K562 (cell line): ENCODE data around the gene SCAMP1. TPM values are rescaled to one million over a fixed set of nuclear protein-coding genes. Genes with fewer than 3 reads are reported as not detected.

ENCODE experiments used
- ARNT ChIP-seq, 2 experiments: fragments of 450-650 bp; IDR thresholded peaks; 2 replicates each; pipeline ENCODE4 v1.6.1; 2016; ENCODE audit warnings: mild to moderate bottlenecking in 1 of 2
- BHLHE40 ChIP-seq: IDR thresholded peaks from 2 replicates; pipeline ENCODE4 v1.6.1; 2011; ENCODE audit warnings: low read length, improper control_type of control experiment
- DIDO1 ChIP-seq: fragments of 450-650 bp; IDR thresholded peaks from 2 replicates; pipeline ENCODE4 v1.6.1; 2016; ENCODE audit warnings: low read depth, missing biosample characterization, missing genetic modification characterization
- ETV1 ChIP-seq: fragments of 450-650 bp; conservative IDR thresholded peaks from 2 replicates; pipeline ENCODE4 v1.6.1; 2016; ENCODE audit warnings: missing genetic modification characterization, control low read depth, low read depth, missing compliant biosample characterization
- HLTF ChIP-seq: fragments of 450-650 bp; IDR thresholded peaks from 2 replicates; pipeline ENCODE4 v1.6.1; 2016
- HMGN3 ChIP-seq: IDR thresholded peaks from 2 replicates; pipeline ENCODE4 v1.6.1; 2011; ENCODE audit warnings: borderline replicate concordance, low read depth, mild to moderate bottlenecking, mixed read lengths, low read length; ENCODE audit not compliant: insufficient read length; ENCODE audit errors: extremely low read depth
- HNRNPK ChIP-seq: fragments of 200-400 bp; formaldehyde crosslinking; IDR thresholded peaks from one replicate; pipeline ENCODE4 v1.6.1; 2018; ENCODE audit warnings: mild to moderate bottlenecking, low read depth, low read length; ENCODE audit not compliant: poor library complexity, severe bottlenecking
- KDM2B ChIP-seq: fragments of 250-450 bp; sonication (Bioruptor Pico); IDR thresholded peaks from 2 replicates; pipeline ENCODE4 v1.8.0; 2021; ENCODE audit warnings: mild to moderate bottlenecking, moderate library complexity
- PHF20 ChIP-seq: fragments of 450-650 bp; IDR thresholded peaks from 2 replicates; pipeline ENCODE4 v1.6.1; 2018; ENCODE audit not compliant: partially characterized antibody
- POLR2B ChIP-seq: fragments of 450-650 bp; IDR thresholded peaks from 2 replicates; pipeline ENCODE4 v1.6.1; 2018; ENCODE audit warnings: low read depth; ENCODE audit not compliant: partially characterized antibody
- RBFOX2 ChIP-seq: fragments of 200-400 bp; formaldehyde crosslinking; IDR thresholded peaks from 2 replicates; pipeline ENCODE4 v1.6.1; 2017; ENCODE audit warnings: low read depth, mild to moderate bottlenecking, low read length, moderate library complexity
- SNRNP70 ChIP-seq: fragments of 200-400 bp; formaldehyde crosslinking; optimal IDR thresholded peaks from 2 replicates; pipeline ENCODE3; 2017; ENCODE audit warnings: low read depth, low read length
- ZNF24 ChIP-seq: fragments of 450-650 bp; IDR thresholded peaks from 2 replicates; pipeline ENCODE4 v1.6.1; 2016
- polyA plus RNA-seq, 8 experiments: library from polyadenylated mRNA; depleted of rRNA in 4 of 8; stranded (reverse) in 5 of 8; unstranded in 3 of 8; fragments of >200 nt; fragmentation: Nextera tagmentation in 2 of 8; fragmentation: Illumina TruSeq in 1 of 8; extraction: Ambion mirVana in 2 of 8; extraction: Trizol in 1 of 8; gene quantifications; 2 replicates each; pipeline versions ENCODE4 v1.2.1 to v1.2.3, GENCODE V29; 2011 to 2014; ENCODE audit warnings: inconsistent platforms in 1 of 8, missing spikeins in 1 of 8
- total RNA-seq, 7 experiments: library from RNA; depleted of rRNA in 6 of 7; stranded (reverse); fragments of >200 nt in 6 of 7; fragmentation: Illumina TruSeq in 2 of 7; extraction: Trizol in 2 of 7; gene quantifications; 2 replicates each; pipeline versions ENCODE4 v1.2.1 to v1.2.3, GENCODE V29; 2011 to 2021; ENCODE audit warnings: low replicate concordance in 1 of 7
- TF ChIP-seq, protein P1 (sequence below): fragments of 450-650 bp; IDR thresholded peaks from 2 replicates; pipeline ENCODE4 v1.6.1; 2016; ENCODE audit warnings: antibody characterized with exemption
- TF ChIP-seq, protein P2 (sequence below): fragments of 250-450 bp; sonication (Bioruptor Pico); IDR thresholded peaks from 2 replicates; pipeline ENCODE4 v1.8.0; 2021; ENCODE audit warnings: moderate library complexity, mild to moderate bottlenecking, inconsistent platforms
- TF ChIP-seq, protein P3 (sequence below): fragments of 250-450 bp; sonication (Bioruptor Pico); IDR thresholded peaks from 2 replicates; pipeline ENCODE4 v1.4.0; 2020
- TF ChIP-seq, protein P4 (sequence below): sonication (generic); formaldehyde crosslinking; IDR thresholded peaks from 2 replicates; pipeline ENCODE4 v1.8.0; 2022; ENCODE audit warnings: missing genetic modification reagents, mild to moderate bottlenecking, borderline replicate concordance

The SCAMP1 gene
- total and polyA plus RNA-seq, 9 of the 15 experiments (the other 6 are each of a cell fraction or from before 2014, with no cell fraction given), result 5.4 to 23.9 (median 13.8) TPM

DNA sequence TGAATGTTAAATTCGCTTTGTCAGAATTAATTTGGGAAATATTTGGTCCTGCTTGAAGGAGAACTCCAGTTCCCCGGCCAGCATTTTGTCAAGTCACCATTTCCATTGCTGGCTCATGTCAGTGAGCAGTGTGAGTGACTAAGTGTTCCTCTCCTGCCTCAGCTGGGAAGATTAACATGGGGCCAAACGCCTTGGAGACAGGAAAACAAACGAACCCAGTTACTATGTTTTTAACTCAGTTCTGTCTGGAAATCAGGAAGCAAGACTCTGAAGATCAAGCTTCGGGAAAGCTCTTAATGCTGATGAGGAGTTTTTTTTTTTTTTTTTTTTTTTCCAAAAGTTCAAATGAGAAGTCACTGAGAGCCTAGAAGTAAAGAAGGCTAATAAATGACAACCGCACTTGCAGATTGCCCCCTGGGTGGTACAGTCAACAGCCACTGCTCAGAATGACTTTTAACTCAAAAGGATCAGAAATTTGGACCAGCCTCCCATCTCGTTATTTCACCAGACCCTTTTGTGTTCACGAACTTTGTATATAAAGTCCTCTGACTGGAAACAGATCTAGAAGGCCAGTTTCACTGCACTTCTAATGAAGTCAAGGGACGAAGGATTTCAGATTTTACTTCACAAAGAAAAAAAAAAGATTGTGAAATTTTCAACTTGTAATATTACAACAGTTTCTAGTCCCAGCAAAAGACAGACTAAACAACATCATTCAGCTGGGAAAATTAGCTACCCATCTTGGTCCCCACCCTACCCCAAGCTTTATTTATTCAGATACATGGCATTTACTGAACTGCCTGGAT lies 166.8 kb downstream of the SCAMP1 start (continued):
- TF ChIP-seq, protein P1, sequence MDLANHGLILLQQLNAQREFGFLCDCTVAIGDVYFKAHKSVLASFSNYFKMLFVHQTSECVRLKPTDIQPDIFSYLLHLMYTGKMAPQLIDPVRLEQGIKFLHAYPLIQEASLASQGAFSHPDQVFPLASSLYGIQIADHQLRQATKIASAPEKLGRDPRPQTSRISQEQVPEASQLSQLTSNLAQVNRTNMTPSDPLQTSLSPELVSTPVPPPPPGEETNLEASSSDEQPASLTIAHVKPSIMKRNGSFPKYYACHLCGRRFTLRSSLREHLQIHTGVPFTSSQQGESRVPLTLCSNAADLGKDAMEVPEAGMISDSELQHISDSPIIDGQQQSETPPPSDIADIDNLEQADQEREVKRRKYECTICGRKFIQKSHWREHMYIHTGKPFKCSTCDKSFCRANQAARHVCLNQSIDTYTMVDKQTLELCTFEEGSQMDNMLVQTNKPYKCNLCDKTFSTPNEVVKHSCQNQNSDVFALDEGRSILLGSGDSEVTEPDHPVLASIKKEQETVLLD, result no peak
- TF ChIP-seq ARNT (IDR thresholded peaks at IDR 0.05) (peak in 1 of 2 experiments; percentile 63; a peak in 1 of 4 replicates), RBFOX2 (no peak), ETV1 (no peak), DIDO1 (no peak), SNRNP70 (no peak), BHLHE40 (no peak), PHF20 (no peak), ZNF24 (no peak), KDM2B (CRISPR knock-in tag) (no peak), HNRNPK (no peak), HMGN3 (no peak), HLTF (no peak), POLR2B (no peak)
- TF ChIP-seq, protein P2, sequence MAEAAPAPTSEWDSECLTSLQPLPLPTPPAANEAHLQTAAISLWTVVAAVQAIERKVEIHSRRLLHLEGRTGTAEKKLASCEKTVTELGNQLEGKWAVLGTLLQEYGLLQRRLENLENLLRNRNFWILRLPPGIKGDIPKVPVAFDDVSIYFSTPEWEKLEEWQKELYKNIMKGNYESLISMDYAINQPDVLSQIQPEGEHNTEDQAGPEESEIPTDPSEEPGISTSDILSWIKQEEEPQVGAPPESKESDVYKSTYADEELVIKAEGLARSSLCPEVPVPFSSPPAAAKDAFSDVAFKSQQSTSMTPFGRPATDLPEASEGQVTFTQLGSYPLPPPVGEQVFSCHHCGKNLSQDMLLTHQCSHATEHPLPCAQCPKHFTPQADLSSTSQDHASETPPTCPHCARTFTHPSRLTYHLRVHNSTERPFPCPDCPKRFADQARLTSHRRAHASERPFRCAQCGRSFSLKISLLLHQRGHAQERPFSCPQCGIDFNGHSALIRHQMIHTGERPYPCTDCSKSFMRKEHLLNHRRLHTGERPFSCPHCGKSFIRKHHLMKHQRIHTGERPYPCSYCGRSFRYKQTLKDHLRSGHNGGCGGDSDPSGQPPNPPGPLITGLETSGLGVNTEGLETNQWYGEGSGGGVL (CRISPR knock-in tag), result no peak
- TF ChIP-seq, protein P3, sequence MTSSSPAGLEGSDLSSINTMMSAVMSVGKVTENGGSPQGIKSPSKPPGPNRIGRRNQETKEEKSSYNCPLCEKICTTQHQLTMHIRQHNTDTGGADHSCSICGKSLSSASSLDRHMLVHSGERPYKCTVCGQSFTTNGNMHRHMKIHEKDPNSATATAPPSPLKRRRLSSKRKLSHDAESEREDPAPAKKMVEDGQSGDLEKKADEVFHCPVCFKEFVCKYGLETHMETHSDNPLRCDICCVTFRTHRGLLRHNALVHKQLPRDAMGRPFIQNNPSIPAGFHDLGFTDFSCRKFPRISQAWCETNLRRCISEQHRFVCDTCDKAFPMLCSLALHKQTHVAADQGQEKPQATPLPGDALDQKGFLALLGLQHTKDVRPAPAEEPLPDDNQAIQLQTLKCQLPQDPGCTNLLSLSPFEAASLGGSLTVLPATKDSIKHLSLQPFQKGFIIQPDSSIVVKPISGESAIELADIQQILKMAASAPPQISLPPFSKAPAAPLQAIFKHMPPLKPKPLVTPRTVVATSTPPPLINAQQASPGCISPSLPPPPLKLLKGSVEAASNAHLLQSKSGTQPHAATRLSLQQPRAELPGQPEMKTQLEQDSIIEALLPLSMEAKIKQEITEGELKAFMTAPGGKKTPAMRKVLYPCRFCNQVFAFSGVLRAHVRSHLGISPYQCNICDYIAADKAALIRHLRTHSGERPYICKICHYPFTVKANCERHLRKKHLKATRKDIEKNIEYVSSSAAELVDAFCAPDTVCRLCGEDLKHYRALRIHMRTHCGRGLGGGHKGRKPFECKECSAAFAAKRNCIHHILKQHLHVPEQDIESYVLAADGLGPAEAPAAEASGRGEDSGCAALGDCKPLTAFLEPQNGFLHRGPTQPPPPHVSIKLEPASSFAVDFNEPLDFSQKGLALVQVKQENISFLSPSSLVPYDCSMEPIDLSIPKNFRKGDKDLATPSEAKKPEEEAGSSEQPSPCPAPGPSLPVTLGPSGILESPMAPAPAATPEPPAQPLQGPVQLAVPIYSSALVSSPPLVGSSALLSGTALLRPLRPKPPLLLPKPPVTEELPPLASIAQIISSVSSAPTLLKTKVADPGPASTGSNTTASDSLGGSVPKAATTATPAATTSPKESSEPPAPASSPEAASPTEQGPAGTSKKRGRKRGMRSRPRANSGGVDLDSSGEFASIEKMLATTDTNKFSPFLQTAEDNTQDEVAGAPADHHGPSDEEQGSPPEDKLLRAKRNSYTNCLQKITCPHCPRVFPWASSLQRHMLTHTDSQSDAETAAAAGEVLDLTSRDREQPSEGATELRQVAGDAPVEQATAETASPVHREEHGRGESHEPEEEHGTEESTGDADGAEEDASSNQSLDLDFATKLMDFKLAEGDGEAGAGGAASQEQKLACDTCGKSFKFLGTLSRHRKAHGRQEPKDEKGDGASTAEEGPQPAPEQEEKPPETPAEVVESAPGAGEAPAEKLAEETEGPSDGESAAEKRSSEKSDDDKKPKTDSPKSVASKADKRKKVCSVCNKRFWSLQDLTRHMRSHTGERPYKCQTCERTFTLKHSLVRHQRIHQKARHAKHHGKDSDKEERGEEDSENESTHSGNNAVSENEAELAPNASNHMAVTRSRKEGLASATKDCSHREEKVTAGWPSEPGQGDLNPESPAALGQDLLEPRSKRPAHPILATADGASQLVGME (CRISPR knock-in tag), result no peak
- TF ChIP-seq, protein P4, sequence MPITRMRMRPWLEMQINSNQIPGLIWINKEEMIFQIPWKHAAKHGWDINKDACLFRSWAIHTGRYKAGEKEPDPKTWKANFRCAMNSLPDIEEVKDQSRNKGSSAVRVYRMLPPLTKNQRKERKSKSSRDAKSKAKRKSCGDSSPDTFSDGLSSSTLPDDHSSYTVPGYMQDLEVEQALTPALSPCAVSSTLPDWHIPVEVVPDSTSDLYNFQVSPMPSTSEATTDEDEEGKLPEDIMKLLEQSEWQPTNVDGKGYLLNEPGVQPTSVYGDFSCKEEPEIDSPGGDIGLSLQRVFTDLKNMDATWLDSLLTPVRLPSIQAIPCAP (CRISPR knock-in tag), result no peak
